Dermis blood vessel endothelial cell (primary cell): Measurements from ENCODE around the gene PDLIM7. TPM values are rescaled to one million over a fixed set of nuclear protein-coding genes. Genes with fewer than 3 reads are reported as not detected.

Source experiments
- DNase-seq: peaks from one replicate; pipeline ENCODE4 v3.0.0; 2010
- total RNA-seq: library from RNA; depleted of rRNA; stranded (reverse); fragments of >200 nt; gene quantifications from 2 replicates; pipeline ENCODE4 v1.2.3, GENCODE V29; 2014

PDLIM7 gene
- total RNA-seq, 1 donor from 2014 or later: 38.3 TPM

GRCh38 chr5:177472460-177473442 lies 24.7 kb downstream of the PDLIM7 start:
- DNase-seq: peak; percentile 55

- peak; percentile 35 for DNase-seq
These were observed 25.6 kb downstream of the PDLIM7 start for GRCh38 chr5:177471610-177472356.

- no peak for DNase-seq
These were observed 26.5 kb downstream of the PDLIM7 start for GRCh38 chr5:177470759-177471536.

GRCh38 chr5:177469750-177470525 lies 27.5 kb downstream of the PDLIM7 start:
- DNase-seq: no peak

DNA sequence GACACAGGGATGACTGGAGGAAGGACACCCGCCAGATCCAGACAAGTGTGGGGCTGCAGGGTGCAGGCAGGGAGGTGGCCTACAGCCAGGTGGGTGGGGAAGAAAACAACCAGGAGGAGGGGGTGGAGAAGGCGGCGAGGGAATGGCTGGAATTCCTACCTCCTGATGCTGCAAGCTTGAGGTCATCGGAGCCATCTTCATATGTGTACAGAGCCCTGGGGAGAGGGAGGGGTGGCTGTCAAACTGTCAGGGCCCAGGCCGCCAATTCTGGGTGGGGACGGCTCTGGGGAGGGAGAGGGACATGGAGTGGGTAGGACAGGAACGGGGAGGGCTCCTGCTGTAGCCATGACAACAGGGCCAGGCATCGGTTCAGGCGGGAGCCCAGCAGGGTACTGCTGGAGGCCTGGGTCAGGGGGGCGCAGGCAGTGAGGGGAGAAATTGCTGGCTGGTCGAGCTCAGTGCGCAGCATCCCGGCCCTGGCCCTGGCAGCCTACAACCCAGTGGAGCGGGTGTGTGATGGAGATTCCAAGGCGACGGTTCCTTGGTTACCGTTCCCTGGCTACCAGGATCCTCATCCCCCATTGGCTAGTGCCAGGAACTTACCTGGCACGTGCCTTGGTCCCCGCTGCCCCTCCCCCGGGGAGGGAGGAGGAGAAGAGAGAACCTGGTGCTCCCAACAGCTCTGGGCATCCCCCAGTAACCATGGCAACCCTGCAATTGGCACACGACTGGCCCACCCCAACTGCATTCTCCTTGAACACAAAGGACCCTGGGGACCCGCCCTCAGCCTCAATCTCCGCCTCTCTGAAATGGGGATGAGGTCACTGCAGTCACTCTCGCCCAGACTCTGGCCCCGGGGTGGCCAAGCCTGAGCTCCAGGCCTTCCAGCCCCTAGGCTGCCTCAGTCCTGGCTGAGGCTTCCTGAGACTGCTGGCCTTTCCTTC lies 28.4 kb downstream of the PDLIM7 start:
- DNase-seq: no peak

DNA sequence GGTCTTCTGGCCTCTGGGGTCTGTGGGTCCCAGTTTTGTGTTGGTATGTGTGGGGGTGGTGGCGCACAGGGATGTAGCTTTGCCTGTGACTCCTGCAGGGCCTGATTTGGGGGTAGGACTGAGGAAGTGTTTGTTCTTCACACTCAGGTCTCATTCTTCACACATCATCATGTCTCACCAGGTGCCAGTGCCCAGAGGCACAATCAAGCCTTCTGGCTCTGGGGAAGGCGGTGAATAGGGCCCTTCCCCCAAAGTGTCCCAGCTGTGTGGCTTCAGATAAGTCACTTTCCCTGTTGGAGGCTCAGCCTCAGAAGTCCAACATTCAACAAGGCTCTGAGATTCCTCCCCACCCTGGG lies 29.1 kb downstream of the PDLIM7 start:
- no peak for DNase-seq

DNA sequence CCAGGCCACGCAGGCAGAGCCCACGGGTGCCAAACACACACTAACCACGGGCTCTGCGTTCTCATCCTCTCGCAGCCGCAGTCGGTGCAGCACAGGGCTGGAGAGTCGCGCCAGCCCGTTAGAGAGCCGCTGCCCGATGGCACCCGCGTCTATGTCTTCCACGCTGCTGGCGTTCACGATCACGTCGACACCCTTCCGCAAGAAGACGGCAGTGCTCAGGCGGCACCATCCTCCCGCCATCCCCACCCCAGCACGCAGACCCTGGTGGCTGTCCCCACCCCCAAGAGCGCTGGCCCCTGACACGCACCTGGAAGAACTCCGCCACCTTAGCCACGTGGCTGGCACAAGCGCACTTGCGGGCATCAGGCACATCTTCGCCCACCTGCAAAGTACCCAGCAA lies 30.0 kb downstream of the PDLIM7 start:
- no peak for DNase-seq

GRCh38 chr5:177466861-177467260 lies 30.5 kb downstream of the PDLIM7 start:
- DNase-seq: no peak

GRCh38 chr5:177465044-177465443 lies 32.4 kb downstream of the PDLIM7 start:
- no peak for DNase-seq

GRCh38 chr5:177462021-177462670 lies 35.3 kb downstream of the PDLIM7 start:
- DNase-seq: peak; percentile 75

DNA sequence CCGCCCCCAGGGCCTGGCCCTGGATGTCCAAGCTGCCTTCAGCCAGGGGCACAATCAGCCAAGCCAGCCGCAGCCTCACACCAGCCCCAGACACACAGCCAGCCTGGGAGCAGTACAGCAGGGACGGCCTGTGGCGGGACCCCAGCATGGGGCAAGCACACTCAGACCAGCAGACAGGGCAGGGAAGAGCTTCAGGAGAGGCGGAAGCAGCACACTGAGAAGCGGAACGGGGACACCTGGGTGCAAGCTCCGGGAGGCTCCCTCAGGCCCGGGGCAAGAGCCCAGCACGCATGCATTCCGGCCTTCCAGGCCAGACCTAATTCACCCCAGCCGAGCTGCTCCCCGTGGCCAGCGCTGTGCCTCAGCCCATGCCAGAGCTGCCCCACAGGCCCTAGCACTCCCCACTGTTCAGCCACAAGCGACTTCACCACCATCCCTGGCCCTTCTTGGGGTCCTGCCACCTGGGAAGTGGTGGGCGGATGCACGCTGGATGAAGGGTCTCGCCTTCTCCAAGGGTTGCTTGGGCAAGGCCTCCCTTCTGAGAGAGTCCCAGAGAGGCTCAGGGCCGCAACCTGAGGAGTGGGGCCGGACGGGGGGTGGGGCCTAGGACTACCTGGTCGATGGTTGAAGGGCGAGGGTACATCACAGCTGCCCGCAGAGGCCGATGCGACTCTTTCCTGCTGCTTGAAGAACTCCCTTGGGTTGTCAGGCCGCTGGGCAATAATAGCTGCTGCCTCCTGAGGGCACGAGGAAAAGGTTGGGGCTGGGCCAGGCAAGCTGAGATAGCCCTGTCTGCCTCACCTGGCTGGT lies 37.4 kb downstream of the PDLIM7 start:
- DNase-seq: no peak

DNA sequence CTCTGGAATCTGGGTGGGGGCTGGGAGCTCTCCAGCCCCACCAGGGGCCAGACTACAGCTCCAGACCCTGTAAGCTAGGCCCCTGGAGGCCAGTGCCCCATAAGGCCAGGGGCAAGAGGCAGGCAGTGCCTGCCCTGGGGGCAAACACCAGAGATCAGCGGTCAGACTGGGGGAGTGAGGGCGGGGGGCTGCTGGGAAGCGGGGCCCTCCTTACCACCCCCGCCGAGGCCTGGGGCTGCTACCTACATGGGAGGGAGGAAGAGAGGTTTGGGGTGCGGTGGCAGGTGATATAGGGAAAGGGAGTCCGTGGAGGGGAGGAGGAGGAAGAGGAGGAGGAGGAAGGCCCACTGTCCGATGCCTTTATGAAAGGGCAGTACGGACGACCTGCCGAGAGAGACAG lies 38.0 kb downstream of the PDLIM7 start:
- DNase-seq: no peak

- DNase-seq: no peak
These were observed 38.5 kb downstream of the PDLIM7 start for GRCh38 chr5:177458912-177459350.

- DNase-seq: no peak
These were observed 39.3 kb downstream of the PDLIM7 start for GRCh38 chr5:177457852-177458681.

- peak; percentile 98 for DNase-seq
These were observed 40.2 kb downstream of the PDLIM7 start for GRCh38 chr5:177456976-177457851.

GRCh38 chr5:177456591-177456964 lies 40.8 kb downstream of the PDLIM7 start:
- DNase-seq: no peak
